GM12878 (cell line): ENCODE results near the gene SYMPK. TPM values are rescaled to one million over a fixed set of nuclear protein-coding genes. Genes with fewer than 3 reads are reported as not detected.

ENCODE experiments used
- ATAC-seq: fragments of 200-7000 bp; cut with Tn5 transposase; 3 replicates; pipeline ENCODE4 v1.9.1; 2020; ENCODE audit warnings: mild to moderate bottlenecking, moderate library complexity
- BruUV-seq: library from RNA; stranded (reverse); fragments of 400-500 nt; replicated peaks from 2 replicates; lab custom pipeline; 2021; lab: Mats Ljungman, UMichigan
- CTCF ChIA-PET: fragments of 300-600 bp; sonication (Branson Sonifier 250); formaldehyde crosslinking; extraction: SDS; loops from one replicate; lab custom pipeline; 2021; ENCODE audit warnings: inconsistent platforms; lab: Yijun Ruan, JAX
- POLR2A ChIA-PET: fragments of 350-600 bp; formaldehyde crosslinking; extraction: SDS; loops from one replicate; lab custom pipeline; 2021; ENCODE audit warnings: inconsistent platforms; lab: Charles Lee
- RAD21 ChIA-PET: fragments of 300-600 bp; sonication (Branson Sonifier 250); formaldehyde crosslinking; loops from one replicate; lab custom pipeline; 2023; ENCODE audit warnings: antibody characterized with exemption; ENCODE audit not compliant: unreplicated experiment; lab: Charles Lee
- SMC1A ChIA-PET: fragments of 300-600 bp; sonication (Branson Sonifier 250); formaldehyde crosslinking; loops from one replicate; lab custom pipeline; 2023; ENCODE audit not compliant: unreplicated experiment, uncharacterized antibody; lab: Charles Lee
- DNase-seq: peaks from one replicate; pipeline ENCODE4 v3.0.0-alpha.2; 2011; ENCODE audit warnings: low read depth, low spot score
- FAIRE-seq: peaks from 3 replicates; lab custom pipeline; 2011; peaks lifted over from hg19 to GRCh38; lab: Jason Lieb, UNC
- H2AFZ ChIP-seq: 2 replicates; pipeline ENCODE4 v1.6.0; 2011; ENCODE audit warnings: low read depth, low read length, control low read depth; ENCODE audit not compliant: control insufficient read depth
- H3K27ac ChIP-seq: 2 replicates; pipeline ENCODE4 v1.5.1; 2011; ENCODE audit warnings: control low read depth; ENCODE audit not compliant: control insufficient read depth, insufficient read depth
- H3K27me3 ChIP-seq, 2 experiments: replicated peaks in 1 of 2; 2 replicates each; pipeline versions ENCODE4 v1.6.0 to v1.6.1; 2011; ENCODE audit warnings: low read length in 1 of 2; ENCODE audit not compliant: control insufficient read depth in 2 of 2, insufficient read depth in 2 of 2
- H3K36me3 ChIP-seq, 2 experiments: 2 replicates each; pipeline ENCODE4 v1.5.1; 2011; ENCODE audit warnings: low read length in 1 of 2; ENCODE audit not compliant: control insufficient read depth in 2 of 2, insufficient read depth in 2 of 2
- H3K4me1 ChIP-seq: 2 replicates; pipeline ENCODE4 v1.6.1; 2011; ENCODE audit warnings: mild to moderate bottlenecking, low read length, moderate library complexity, mixed read lengths; ENCODE audit not compliant: control insufficient read depth, insufficient read depth
- H3K4me2 ChIP-seq: 2 replicates; pipeline ENCODE4 v1.6.0; 2011; ENCODE audit warnings: control low read depth; ENCODE audit not compliant: control insufficient read depth, insufficient read depth
- H3K4me3 ChIP-seq: fragments of 200-600 bp; sonication (generic); 2 replicates; pipeline ENCODE4 v1.5.1; 2016
- H3K79me2 ChIP-seq: 2 replicates; pipeline ENCODE4 v1.6.0; 2011; ENCODE audit warnings: low read length; ENCODE audit not compliant: control insufficient read depth, insufficient read depth
- H3K9ac ChIP-seq: 2 replicates; pipeline ENCODE4 v1.8.0; 2011; ENCODE audit warnings: low read length, control low read depth, mixed read lengths; ENCODE audit not compliant: control insufficient read depth, insufficient read depth
- H3K9me3 ChIP-seq: replicated peaks from 3 replicates; pipeline ENCODE4 v1.5.1; 2011; ENCODE audit warnings: mild to moderate bottlenecking, low read length; ENCODE audit not compliant: control insufficient read depth, insufficient read depth
- H4K20me1 ChIP-seq: 2 replicates; pipeline ENCODE4 v1.6.0; 2011; ENCODE audit not compliant: control insufficient read depth, insufficient read depth
- ASH2L ChIP-seq: fragments of 300-600, 200-600 bp; sonication (generic); IDR thresholded peaks from 2 replicates; pipeline ENCODE4 v1.6.1; 2017; ENCODE audit warnings: low read depth, mild to moderate bottlenecking, borderline replicate concordance
- FOXM1 ChIP-seq: IDR thresholded peaks from 2 replicates; pipeline ENCODE4 v1.6.1; 2012; ENCODE audit warnings: low read depth, mild to moderate bottlenecking, inconsistent platforms, low read length, moderate library complexity
- MEF2A ChIP-seq: IDR thresholded peaks from 2 replicates; pipeline ENCODE4 v1.6.1; 2011; ENCODE audit warnings: low read depth, mild to moderate bottlenecking, low read length, moderate library complexity; ENCODE audit not compliant: insufficient read depth
- MLLT1 ChIP-seq: fragments of 450-650 bp; IDR thresholded peaks from 2 replicates; pipeline ENCODE4 v1.6.1; 2016; ENCODE audit warnings: mild to moderate bottlenecking
- MYB ChIP-seq: fragments of 150-350 bp; IDR thresholded peaks from 2 replicates; pipeline ENCODE4 v1.6.1; 2014; ENCODE audit warnings: mild to moderate bottlenecking, low read depth, low read length, borderline replicate concordance
- NFIC ChIP-seq: IDR thresholded peaks from 2 replicates; pipeline ENCODE4 v1.6.1; 2012; ENCODE audit warnings: low read depth, mild to moderate bottlenecking, inconsistent platforms, low read length, moderate library complexity
- RAD51 ChIP-seq: fragments of 450-650 bp; IDR thresholded peaks from 2 replicates; pipeline ENCODE4 v1.6.1; 2016; ENCODE audit warnings: moderate library complexity, mild to moderate bottlenecking, inconsistent platforms
- TARDBP ChIP-seq: IDR thresholded peaks from 2 replicates; pipeline ENCODE4 v1.6.1; 2016; ENCODE audit warnings: borderline replicate concordance
- ZNF217 ChIP-seq: fragments of 450-650 bp; IDR thresholded peaks from 2 replicates; pipeline ENCODE4 v1.6.1; 2017; ENCODE audit warnings: antibody characterized with exemption, mild to moderate bottlenecking
- WGBS: methylation state at CpG from one replicate; pipeline ENCODE4 v1.1.6; 2016; ENCODE audit warnings: low lambda C conversion rate; ENCODE audit not compliant: insufficient replicate concordance, insufficient coverage; ENCODE audit errors: missing lambda C conversion rate; 5-methylcytosine and 5-hydroxymethylcytosine counted together
- in situ Hi-C: fragments of 300-500 bp; cut with MboI; formaldehyde crosslinking; loops from 9 replicates; pipeline ENCODE4 v1.14.3; 2018; ENCODE audit warnings: mixed read lengths
- intact Hi-C: fragments of 100-400 bp; cut with micrococcal nuclease; formaldehyde crosslinking; loops from one replicate; pipeline ENCODE4 v1.14.2; 2022; ENCODE audit not compliant: unreplicated experiment
- polyA plus RNA-seq, 11 experiments: library from polyadenylated mRNA; depleted of rRNA in 4 of 11; unstranded in 6 of 11; stranded (reverse) in 5 of 11; fragments of >200 nt; fragmentation: Nextera tagmentation in 4 of 11; fragmentation: Illumina TruSeq in 1 of 11; extraction: Ambion mirVana in 4 of 11; extraction: Trizol in 1 of 11; gene quantifications; 1 replicate in 1 of 11; 2 replicates in 10 of 11; pipeline versions ENCODE4 v1.2.1 to v1.2.3, GENCODE V29; 2011 to 2016; ENCODE audit warnings: inconsistent platforms in 2 of 11, missing spikeins in 2 of 11, low read depth in 1 of 11
- total RNA-seq, 4 experiments: library from RNA; depleted of rRNA in 3 of 4; stranded (reverse); fragments of >200 nt in 3 of 4; fragmentation: Illumina TruSeq in 1 of 4; extraction: Trizol in 1 of 4; gene quantifications; 2 replicates each; pipeline versions ENCODE4 v1.2.1 to v1.2.3, GENCODE V29; 2013 to 2021
- TF ChIP-seq, protein P1 (sequence below): IDR thresholded peaks from 2 replicates; pipeline ENCODE4 v1.6.1; 2012; ENCODE audit warnings: improper control_type of control experiment, low read depth, low read length; ENCODE audit not compliant: insufficient replicate concordance

SYMPK gene
- total and polyA plus RNA-seq, 10 of the 15 experiments (the other 5 are each of a cell fraction or from before 2014, with no cell fraction given) = 0.49 to 109 (median 42.5) TPM

DNA sequence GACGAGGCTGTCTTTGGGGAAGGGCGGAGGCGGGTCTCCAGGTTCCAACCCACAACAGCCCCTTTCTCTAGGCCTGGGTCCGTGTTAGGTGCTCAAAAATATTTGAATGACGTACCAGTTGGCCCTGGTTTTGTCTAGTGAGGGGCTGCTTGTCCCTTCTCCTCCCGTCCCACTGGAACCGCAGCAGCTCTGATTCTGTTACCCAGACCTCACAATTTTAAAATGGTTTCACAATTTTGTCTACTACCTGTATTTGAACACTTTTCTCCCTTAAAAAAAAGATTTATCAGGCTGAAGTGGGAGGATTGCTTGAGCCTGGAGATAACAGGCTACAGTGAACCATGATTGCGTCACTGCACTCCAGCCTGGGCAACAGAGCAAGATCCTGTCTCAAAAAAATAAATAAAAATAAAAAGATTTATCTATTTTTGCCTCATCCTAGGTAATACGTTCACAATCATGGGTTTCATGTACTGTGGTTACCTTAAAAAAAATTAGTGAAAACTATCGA lies 24.3 kb upstream of the SYMPK start:
- SMC1A ChIA-PET = interaction anchor here (1.2 to 2.0 kb wide), 2 partner anchors 23 to 24 kb away, joined by 4 to 13 read pairs; partner anchors contain the start of genes FOXA3 and SYMPK
- H3K4me2 ChIP-seq = peak overlapping the region; percentile 98
- ATAC-seq (no peak), DNase-seq (no peak), FAIRE-seq (no peak)
- peak overlapping the region; percentile 97 for H2AFZ ChIP-seq
- H3K9me3 ChIP-seq = no peaks in the 10 kb centered on the region
- BruUV-seq = no TSS peak
- H3K36me3 ChIP-seq = peaks cover 0 to 1% of the 10 kb centered on the region in 2 experiments; a peak in 2 of 4 replicates
- CTCF ChIA-PET = interaction anchor here (1.5 to 9.1 kb wide), 2 partner anchors 15 to 24 kb away, joined by 9 to 194 read pairs; partner anchors contain the start of genes FOXA3, MYPOP and SYMPK
- no peaks in the 10 kb centered on the region for H3K27me3 ChIP-seq
- 63% methylated on average over 10 of the region's 10 CpGs for WGBS
- RAD21 ChIA-PET = interaction anchor here (0.7 kb wide), 1 partner anchor 157 kb away, joined by 3 read pairs; the partner anchor contains the start of gene FBXO46
- POLR2A ChIA-PET = interaction anchor here (0.8 to 9.0 kb wide), 4 partner anchors 16 to 130 kb away, joined by 3 to 178 read pairs (median 10); partner anchors contain the start of genes FOXA3, SIX5 and SYMPK
- in situ Hi-C loops = no loop called here
- H3K4me3 ChIP-seq = peak overlapping the region; percentile 68
- intact Hi-C loops = no loop called here
- H4K20me1 ChIP-seq = no peaks in the 10 kb centered on the region
- H3K27ac ChIP-seq = peak overlapping the region; percentile 95
- peak overlapping the region; percentile 89 for H3K9ac ChIP-seq
- H3K79me2 ChIP-seq = peaks cover 10% of the 10 kb centered on the region
- H3K4me1 ChIP-seq = peaks cover 14% of the 10 kb centered on the region
- TF ChIP-seq ZNF217 = no peak
- no peak for TF ChIP-seq TARDBP
- TF ChIP-seq MEF2A = no peak
- no peak for TF ChIP-seq MYB
- no peak for TF ChIP-seq FOXM1
- peak; percentile 8 for TF ChIP-seq MLLT1
- TF ChIP-seq, protein P1, sequence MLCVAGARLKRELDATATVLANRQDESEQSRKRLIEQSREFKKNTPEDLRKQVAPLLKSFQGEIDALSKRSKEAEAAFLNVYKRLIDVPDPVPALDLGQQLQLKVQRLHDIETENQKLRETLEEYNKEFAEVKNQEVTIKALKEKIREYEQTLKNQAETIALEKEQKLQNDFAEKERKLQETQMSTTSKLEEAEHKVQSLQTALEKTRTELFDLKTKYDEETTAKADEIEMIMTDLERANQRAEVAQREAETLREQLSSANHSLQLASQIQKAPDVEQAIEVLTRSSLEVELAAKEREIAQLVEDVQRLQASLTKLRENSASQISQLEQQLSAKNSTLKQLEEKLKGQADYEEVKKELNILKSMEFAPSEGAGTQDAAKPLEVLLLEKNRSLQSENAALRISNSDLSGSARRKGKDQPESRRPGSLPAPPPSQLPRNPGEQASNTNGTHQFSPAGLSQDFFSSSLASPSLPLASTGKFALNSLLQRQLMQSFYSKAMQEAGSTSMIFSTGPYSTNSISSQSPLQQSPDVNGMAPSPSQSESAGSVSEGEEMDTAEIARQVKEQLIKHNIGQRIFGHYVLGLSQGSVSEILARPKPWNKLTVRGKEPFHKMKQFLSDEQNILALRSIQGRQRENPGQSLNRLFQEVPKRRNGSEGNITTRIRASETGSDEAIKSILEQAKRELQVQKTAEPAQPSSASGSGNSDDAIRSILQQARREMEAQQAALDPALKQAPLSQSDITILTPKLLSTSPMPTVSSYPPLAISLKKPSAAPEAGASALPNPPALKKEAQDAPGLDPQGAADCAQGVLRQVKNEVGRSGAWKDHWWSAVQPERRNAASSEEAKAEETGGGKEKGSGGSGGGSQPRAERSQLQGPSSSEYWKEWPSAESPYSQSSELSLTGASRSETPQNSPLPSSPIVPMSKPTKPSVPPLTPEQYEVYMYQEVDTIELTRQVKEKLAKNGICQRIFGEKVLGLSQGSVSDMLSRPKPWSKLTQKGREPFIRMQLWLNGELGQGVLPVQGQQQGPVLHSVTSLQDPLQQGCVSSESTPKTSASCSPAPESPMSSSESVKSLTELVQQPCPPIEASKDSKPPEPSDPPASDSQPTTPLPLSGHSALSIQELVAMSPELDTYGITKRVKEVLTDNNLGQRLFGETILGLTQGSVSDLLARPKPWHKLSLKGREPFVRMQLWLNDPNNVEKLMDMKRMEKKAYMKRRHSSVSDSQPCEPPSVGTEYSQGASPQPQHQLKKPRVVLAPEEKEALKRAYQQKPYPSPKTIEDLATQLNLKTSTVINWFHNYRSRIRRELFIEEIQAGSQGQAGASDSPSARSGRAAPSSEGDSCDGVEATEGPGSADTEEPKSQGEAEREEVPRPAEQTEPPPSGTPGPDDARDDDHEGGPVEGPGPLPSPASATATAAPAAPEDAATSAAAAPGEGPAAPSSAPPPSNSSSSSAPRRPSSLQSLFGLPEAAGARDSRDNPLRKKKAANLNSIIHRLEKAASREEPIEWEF = no peak
- no peak for TF ChIP-seq ASH2L
- TF ChIP-seq NFIC = 0 out of 2 replicates have a peak, but pooled peaks have one; percentile 19
- no peak for TF ChIP-seq RAD51
